Testis (tissue), 3 donors: ENCODE results near the gene LRRC49. TPM values are rescaled to one million over a fixed set of nuclear protein-coding genes. Genes with fewer than 3 reads are reported as not detected.
"Not testable (repeated sequence)": the region's sequence is repeated elsewhere in the genome, so short reads cannot be mapped to it uniquely, and the experiment has no call there.

Experiments used
- DNase-seq: peaks from one replicate; pipeline ENCODE4 v3.0.0-alpha.2; 2019
- H3K27ac ChIP-seq, 2 donors: fragments of 200-600 bp; sonication (generic); one replicate each; pipeline ENCODE4 v1.5.1; 2019
- H3K27me3 ChIP-seq: fragments of 200-600 bp; sonication (generic); one replicate; pipeline ENCODE4 v1.5.1; 2019
- H3K36me3 ChIP-seq: fragments of 200-600 bp; sonication (generic); one replicate; pipeline ENCODE4 v1.5.1; 2017; ENCODE audit warnings: low read depth; ENCODE audit errors: missing control alignments
- H3K4me1 ChIP-seq: fragments of 200-600 bp; sonication (generic); one replicate; pipeline ENCODE4 v1.5.1; 2019
- H3K4me3 ChIP-seq, 2 donors: fragments of 200-600 bp; sonication (generic); one replicate each; pipeline ENCODE4 v1.5.1; 2017 to 2019
- H3K9me3 ChIP-seq: fragments of 200-600 bp; sonication (generic); one replicate; pipeline ENCODE4 v1.5.1; 2017
- POLR2A ChIP-seq: fragments of 450-650 bp; IDR thresholded peaks from one replicate; pipeline ENCODE4 v1.6.1; 2017; ENCODE audit warnings: antibody characterized with exemption, mild to moderate bottlenecking, moderate library complexity
- WGBS, 2 donors: methylation state at CpG; one replicate each; pipeline ENCODE4 v1.1.5; 2018; 5-methylcytosine and 5-hydroxymethylcytosine counted together
- intact Hi-C: fragments of 100-400 bp; cut with DNase I; formaldehyde crosslinking; loops from one replicate; pipeline ENCODE4 v1.15.1; 2023; ENCODE audit warnings: low total_unique reads
- polyA plus RNA-seq: library from polyadenylated mRNA; stranded (reverse); fragments of 350-450 nt; fragmentation: Illumina TruSeq; extraction: RNeasy Lipid Tissue Mini Kit (QIAGEN cat#74804); gene quantifications from one replicate; pipeline ENCODE4 v1.2.3, GENCODE V29; 2014; ENCODE audit warnings: low read depth, low replicate concordance; ENCODE audit not compliant: insufficient read depth
- total RNA-seq, 2 donors: library from RNA; depleted of rRNA; stranded (reverse); fragments of >200 nt; gene quantifications; one replicate each; pipeline ENCODE4 v1.2.3, GENCODE V29; 2016
- TF ChIP-seq, protein P1 (sequence below), 3 experiments: fragments of 450-650 bp in 2 of 3; fragments of 200-600 bp in 1 of 3; sonication (generic) in 1 of 3; IDR thresholded peaks; one replicate each; pipeline ENCODE4 v1.5.1; 2016 to 2019; ENCODE audit warnings: antibody characterized with exemption in 3 of 3, mild to moderate bottlenecking in 2 of 3, moderate library complexity in 1 of 3

The LRRC49 gene
- total and polyA plus RNA-seq, 3 donors from 2014 or later, result 19.9 to 35.4 (median 22.4) TPM

DNA sequence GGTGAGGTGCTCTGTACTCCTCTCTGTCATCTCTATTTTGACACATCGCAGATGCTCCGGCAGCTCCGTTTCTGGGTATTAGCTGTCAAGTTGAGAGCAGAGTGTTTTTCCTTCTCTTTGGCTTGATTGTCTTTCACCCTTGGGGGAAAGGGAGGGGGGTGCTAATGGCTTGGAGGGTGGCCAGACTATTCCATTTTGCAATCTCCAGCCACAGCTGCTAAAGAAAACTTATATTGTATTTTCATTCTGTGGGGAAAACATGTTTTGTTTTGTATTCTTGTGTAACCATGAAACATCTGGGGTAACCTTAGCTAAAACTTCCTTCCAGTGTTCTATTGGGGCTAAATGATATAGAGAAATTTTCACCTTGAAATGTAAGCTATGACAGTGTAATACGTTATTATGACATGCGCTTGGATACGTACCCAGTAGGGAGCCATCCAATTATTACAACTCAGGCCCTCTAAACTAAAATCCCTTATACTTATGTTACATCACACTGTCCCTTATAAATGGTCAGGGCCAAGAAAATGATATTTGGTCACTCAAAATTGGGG, 24.6 kb upstream of the LRRC49 start:
- peak; percentile 36 for DNase-seq
- Histone ChIP-seq H3K4me1 (no peaks in the 10 kb centered on the region), H3K27me3 (no peaks in the 10 kb centered on the region), H3K27ac (peak overlapping the region in 1 of 2 donors; percentile 57), H3K36me3 (no peaks in the 10 kb centered on the region), H3K4me3 (no peak overlapping the region), H3K9me3 (no peaks in the 10 kb centered on the region)
- WGBS, 2 donors, result 60 to 64% methylated on average over 6 of the region's 6 CpGs
- TF ChIP-seq, protein P1, sequence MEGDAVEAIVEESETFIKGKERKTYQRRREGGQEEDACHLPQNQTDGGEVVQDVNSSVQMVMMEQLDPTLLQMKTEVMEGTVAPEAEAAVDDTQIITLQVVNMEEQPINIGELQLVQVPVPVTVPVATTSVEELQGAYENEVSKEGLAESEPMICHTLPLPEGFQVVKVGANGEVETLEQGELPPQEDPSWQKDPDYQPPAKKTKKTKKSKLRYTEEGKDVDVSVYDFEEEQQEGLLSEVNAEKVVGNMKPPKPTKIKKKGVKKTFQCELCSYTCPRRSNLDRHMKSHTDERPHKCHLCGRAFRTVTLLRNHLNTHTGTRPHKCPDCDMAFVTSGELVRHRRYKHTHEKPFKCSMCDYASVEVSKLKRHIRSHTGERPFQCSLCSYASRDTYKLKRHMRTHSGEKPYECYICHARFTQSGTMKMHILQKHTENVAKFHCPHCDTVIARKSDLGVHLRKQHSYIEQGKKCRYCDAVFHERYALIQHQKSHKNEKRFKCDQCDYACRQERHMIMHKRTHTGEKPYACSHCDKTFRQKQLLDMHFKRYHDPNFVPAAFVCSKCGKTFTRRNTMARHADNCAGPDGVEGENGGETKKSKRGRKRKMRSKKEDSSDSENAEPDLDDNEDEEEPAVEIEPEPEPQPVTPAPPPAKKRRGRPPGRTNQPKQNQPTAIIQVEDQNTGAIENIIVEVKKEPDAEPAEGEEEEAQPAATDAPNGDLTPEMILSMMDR (IDR thresholded peaks at IDR 0.05), result no peak
- TF ChIP-seq POLR2A, result no peak
- intact Hi-C loops, result no loop called here

- Histone ChIP-seq H3K36me3 (no peaks in the 10 kb centered on the region), H3K4me1 (no peaks in the 10 kb centered on the region), H3K4me3 (no peak overlapping the region), H3K9me3 (no peaks in the 10 kb centered on the region), H3K27me3 (no peaks in the 10 kb centered on the region), H3K27ac (peak overlapping the region in 1 of 2 donors; percentile 57)
- WGBS, 2 donors, result 42 to 50% methylated on average over 3 of the region's 3 CpGs
- intact Hi-C loops, result no loop called here
- no peak for DNase-seq
- TF ChIP-seq, protein P1 (IDR thresholded peaks at IDR 0.05), result no peak
- TF ChIP-seq POLR2A, result no peak
These were observed 23.3 kb upstream of the LRRC49 start for GRCh38 chr15:70869346-70869745.

- no peak for DNase-seq
- Histone ChIP-seq H3K27me3 (no peaks in the 10 kb centered on the region), H3K4me3 (no peak overlapping the region), H3K27ac (peak overlapping the region in 1 of 2 donors; percentile 25), H3K4me1 (no peaks in the 10 kb centered on the region), H3K36me3 (no peaks in the 10 kb centered on the region), H3K9me3 (no peaks in the 10 kb centered on the region)
- intact Hi-C loops, result no loop called here
- no peak for TF ChIP-seq POLR2A
- TF ChIP-seq, protein P1 (IDR thresholded peaks at IDR 0.05), result no peak
These were observed 22.6 kb upstream of the LRRC49 start for GRCh38 chr15:70870051-70870450.

DNA sequence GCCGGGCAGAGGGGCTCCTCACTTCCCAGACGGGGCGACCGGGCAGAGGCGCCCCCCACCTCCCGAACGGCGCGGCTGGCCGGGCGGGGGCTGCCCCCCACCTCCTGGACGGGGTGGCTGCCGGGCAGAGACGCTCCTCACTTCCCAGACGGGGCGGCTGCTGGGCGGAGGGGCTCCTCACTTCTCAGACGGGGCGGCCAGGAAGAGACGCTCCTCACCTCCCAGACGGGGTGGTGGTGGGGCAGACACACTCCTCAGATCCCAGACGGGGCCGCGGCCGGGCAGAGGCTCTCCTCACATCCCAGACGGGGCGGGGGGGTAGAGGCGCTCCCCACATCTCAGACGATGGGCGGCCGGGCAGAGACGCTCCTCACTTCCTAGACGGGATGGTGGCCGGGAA, 21.1 kb upstream of the LRRC49 start:
- H3K9me3 ChIP-seq, H3K27me3 ChIP-seq, intact Hi-C loops, H3K4me1 ChIP-seq, H3K27ac ChIP-seq, H3K36me3 ChIP-seq, DNase-seq: not testable (repeated sequence)
- WGBS, 2 donors, result 67% methylated on average over 34 of the region's 34 CpGs; no CpG with 5 or more reads in 1 of the 2 donors
- peak overlapping the region in 1 of 2 donors; percentile 22 for H3K4me3 ChIP-seq

DNA sequence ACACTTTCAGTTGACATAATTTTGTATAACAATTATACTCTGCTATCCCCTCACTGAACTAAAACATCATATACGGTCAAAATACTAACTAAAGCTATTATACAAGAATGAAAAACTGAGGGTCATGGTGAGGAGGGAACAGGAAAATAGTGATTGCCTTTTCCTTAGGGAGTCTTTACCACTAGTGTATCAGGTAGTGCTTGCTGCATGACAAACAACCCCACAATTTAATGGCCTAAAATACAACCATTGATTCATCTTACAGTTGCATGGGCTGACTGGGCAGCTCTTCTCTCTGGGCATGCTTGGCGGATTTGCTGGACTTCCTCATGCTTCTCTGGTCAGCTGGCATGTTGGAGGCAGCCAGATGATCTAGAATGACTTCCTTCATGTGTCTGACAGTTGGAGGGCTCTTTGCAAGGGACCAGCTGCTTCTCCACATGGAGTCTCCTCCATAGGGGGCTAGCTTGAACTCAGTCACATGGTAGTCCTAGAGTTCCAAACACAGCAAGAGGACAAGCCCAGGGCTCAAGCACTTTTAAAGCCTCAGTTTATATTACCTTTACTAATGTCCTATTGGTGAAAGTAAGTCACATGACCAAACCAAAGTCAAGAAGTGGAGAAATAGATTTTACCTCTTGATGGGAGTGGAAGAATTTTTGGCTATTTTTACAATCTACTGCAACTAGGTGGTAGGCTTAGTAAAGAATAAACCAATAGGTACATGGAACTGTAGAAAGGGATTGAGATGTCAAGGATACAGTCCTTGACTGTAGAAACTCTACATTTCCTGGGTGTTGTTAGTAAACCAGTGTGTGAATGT, 19.2 kb upstream of the LRRC49 start:
- H3K36me3 ChIP-seq, result no peaks in the 10 kb centered on the region
- H3K9me3 ChIP-seq, result no peaks in the 10 kb centered on the region
- DNase-seq, result no peak
- no peak overlapping the region for H3K27ac ChIP-seq
- H3K27me3 ChIP-seq, result no peaks in the 10 kb centered on the region
- 94 to 95% methylated on average over 2 of the region's 2 CpGs for WGBS, 2 donors
- TF ChIP-seq, protein P1 (IDR thresholded peaks at IDR 0.05), result no peak
- TF ChIP-seq POLR2A, result no peak
- no peak overlapping the region for H3K4me3 ChIP-seq
- no peaks in the 10 kb centered on the region for H3K4me1 ChIP-seq
- intact Hi-C loops, result no loop called here
